ACC112 (cell line): ENCODE data around the gene OR8S1.
"Not testable (repeated sequence)": the region's sequence is repeated elsewhere in the genome, so short reads cannot be mapped to it uniquely, and the experiment has no call there.

Experiments used
- H2AFZ ChIP-seq: fragments of 200-600 bp; sonication (generic); one replicate; pipeline ENCODE4 v1.6.0; 2017; ENCODE audit warnings: antibody characterized with exemption, low read length; ENCODE audit not compliant: unreplicated experiment
- H3K27ac ChIP-seq: fragments of 200-600 bp; sonication (generic); 2 replicates; pipeline ENCODE4 v1.5.1; 2014; ENCODE audit warnings: low read depth, mild to moderate bottlenecking, antibody characterized with exemption, low read length, moderate library complexity
- H3K27me3 ChIP-seq: fragments of 200-600 bp; sonication (generic); 2 replicates; pipeline ENCODE4 v1.6.1; 2014; ENCODE audit warnings: mild to moderate bottlenecking, antibody characterized with exemption, low read length, moderate library complexity, mixed read lengths; ENCODE audit not compliant: insufficient read depth
- H3K36me3 ChIP-seq: fragments of 200-600 bp; sonication (generic); 2 replicates; pipeline ENCODE4 v1.6.1; 2016; ENCODE audit warnings: mild to moderate bottlenecking, antibody characterized with exemption, low read length, moderate library complexity, mixed read lengths; ENCODE audit not compliant: insufficient read depth
- H3K4me1 ChIP-seq: fragments of 200-600 bp; sonication (generic); one replicate; pipeline ENCODE4 v1.6.1; 2016; ENCODE audit warnings: low read length, mixed read lengths; ENCODE audit not compliant: insufficient read depth, unreplicated experiment, control insufficient read depth
- H3K4me3 ChIP-seq: fragments of 200-600 bp; sonication (generic); 2 replicates; pipeline ENCODE4 v1.5.1; 2014; ENCODE audit warnings: mild to moderate bottlenecking, low read depth, low read length
- H3K79me2 ChIP-seq: fragments of 200-600 bp; sonication (generic); one replicate; pipeline ENCODE4 v1.6.0; 2016; ENCODE audit warnings: low read length; ENCODE audit not compliant: control insufficient read depth, unreplicated experiment, insufficient read depth

OR8S1 gene

DNA sequence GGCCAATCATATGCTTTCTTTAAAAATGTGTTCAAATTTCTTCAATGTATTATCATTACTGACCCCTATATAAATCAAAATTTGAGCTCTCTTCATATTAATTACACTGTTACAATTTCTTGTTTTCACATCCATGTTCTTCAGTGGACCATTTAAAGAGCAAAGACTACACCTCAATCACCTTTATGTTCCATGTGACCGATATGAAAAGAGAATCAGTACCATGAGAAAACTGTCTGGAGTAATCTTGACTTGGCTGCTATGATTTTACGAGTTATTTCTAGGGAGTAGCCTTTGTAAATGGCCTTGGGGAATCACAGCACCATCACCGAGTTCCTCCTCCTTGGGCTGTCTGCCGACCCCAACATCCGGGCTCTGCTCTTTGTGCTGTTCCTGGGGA is at the start of gene OR8S1:
OR8S1 (plus strand) TSS at position 301 of the 400 bp plus-strand sequence; CDS start at position 301, 0 bp downstream.
- no peak within 1 kb of the TSS for H2AFZ ChIP-seq
- no peaks in the 10 kb centered on the region for H3K4me1 ChIP-seq
- no peaks in the 10 kb centered on the region for H3K79me2 ChIP-seq
- no peak within 1 kb of the TSS for H3K4me3 ChIP-seq
- no peak within 1 kb of the TSS for H3K27ac ChIP-seq
- peaks cover 50% of the 10 kb centered on the region for H3K27me3 ChIP-seq
- H3K36me3 ChIP-seq = no peaks in the 10 kb centered on the region

DNA sequence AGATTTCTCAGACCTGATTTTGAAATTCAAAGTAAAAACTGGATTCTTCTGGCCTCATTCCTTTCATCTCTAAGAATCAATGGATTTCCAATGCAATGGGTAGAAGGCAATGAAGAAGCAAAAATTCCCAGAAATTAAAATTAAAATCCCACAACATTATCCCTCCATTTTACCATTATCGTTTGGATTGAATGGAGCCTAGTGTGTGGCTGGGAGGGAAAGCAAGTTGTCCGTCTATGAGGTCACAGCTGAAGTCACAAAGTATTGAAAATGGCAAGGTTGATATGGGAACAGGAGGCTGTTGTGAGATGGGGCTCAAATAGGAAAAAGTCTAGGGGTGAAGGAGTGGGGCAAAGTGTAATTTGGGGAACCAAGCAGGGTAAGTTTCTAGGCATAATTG is 43.2 kb upstream of the OR8S1 start, which contains the start of gene C12orf54:
C12orf54 (plus strand) TSS at position 301 of the 400 bp plus-strand sequence. CDS start 799 bp downstream, outside the sequence.
- no peaks in the 10 kb centered on the region for H3K4me1 ChIP-seq
- H2AFZ ChIP-seq = no peak within 1 kb of the TSS
- no peak within 1 kb of the TSS for H3K27ac ChIP-seq
- H3K27me3 ChIP-seq = peaks cover 27% of the 10 kb centered on the region
- H3K36me3 ChIP-seq = no peaks in the 10 kb centered on the region
- no peak within 1 kb of the TSS for H3K4me3 ChIP-seq
- no peaks in the 10 kb centered on the region for H3K79me2 ChIP-seq

DNA sequence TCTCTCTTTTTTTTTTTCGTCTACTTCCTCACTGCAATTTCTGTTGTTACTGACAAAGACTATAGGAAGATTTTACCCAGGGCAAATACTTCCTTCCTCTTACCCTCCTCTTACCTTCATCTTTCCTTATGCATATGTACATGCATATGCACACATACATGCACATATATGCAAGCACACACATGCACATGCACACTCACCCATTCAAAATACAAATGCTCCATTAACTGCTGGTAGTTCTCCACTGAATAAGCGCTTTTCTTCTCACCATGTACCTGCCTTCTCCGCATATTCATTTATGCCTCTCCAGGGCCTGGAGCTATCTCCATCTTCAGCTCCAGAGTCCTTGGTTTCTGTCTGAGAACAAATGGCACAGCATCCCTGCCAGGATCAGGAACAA is 42.5 kb upstream of the OR8S1 start:
- no peak overlapping the region for H2AFZ ChIP-seq
- peaks cover 34% of the 10 kb centered on the region for H3K27me3 ChIP-seq
- H3K4me1 ChIP-seq = no peaks in the 10 kb centered on the region
- no peaks in the 10 kb centered on the region for H3K79me2 ChIP-seq
- H3K36me3 ChIP-seq = no peaks in the 10 kb centered on the region
- no peak overlapping the region for H3K4me3 ChIP-seq
- H3K27ac ChIP-seq = no peak overlapping the region

- peaks cover 44% of the 10 kb centered on the region for H3K27me3 ChIP-seq
- no peaks in the 10 kb centered on the region for H3K4me1 ChIP-seq
- no peak overlapping the region for H3K27ac ChIP-seq
- no peak overlapping the region for H3K4me3 ChIP-seq
- H3K79me2 ChIP-seq = no peaks in the 10 kb centered on the region
- H2AFZ ChIP-seq = no peak overlapping the region
- H3K36me3 ChIP-seq = no peaks in the 10 kb centered on the region
Measured at GRCh38 chr12:48486261-48486660, 39.2 kb upstream of the OR8S1 start.

GRCh38 chr12:48486679-48487078 is 38.8 kb upstream of the OR8S1 start:
- Histone ChIP-seq H3K4me3 (no peak overlapping the region), H3K4me1 (no peaks in the 10 kb centered on the region), H2AFZ (no peak overlapping the region), H3K36me3 (no peaks in the 10 kb centered on the region), H3K79me2 (no peaks in the 10 kb centered on the region), H3K27ac (no peak overlapping the region), H3K27me3 (peaks cover 48% of the 10 kb centered on the region)

- H3K4me3 ChIP-seq = no peak overlapping the region
- H2AFZ ChIP-seq = no peak overlapping the region
- H3K27me3 ChIP-seq = peaks cover 61% of the 10 kb centered on the region
- no peaks in the 10 kb centered on the region for H3K79me2 ChIP-seq
- no peaks in the 10 kb centered on the region for H3K36me3 ChIP-seq
- H3K4me1 ChIP-seq = no peaks in the 10 kb centered on the region
- no peak overlapping the region for H3K27ac ChIP-seq
Measured at GRCh38 chr12:48489012-48489411, 36.4 kb upstream of the OR8S1 start.

GRCh38 chr12:48489456-48489855 is 36.0 kb upstream of the OR8S1 start:
- H3K79me2 ChIP-seq, H3K4me1 ChIP-seq, H3K4me3 ChIP-seq, H3K27ac ChIP-seq, H2AFZ ChIP-seq, H3K36me3 ChIP-seq: not testable (repeated sequence)
- H3K27me3 ChIP-seq = peaks cover 57% of the 10 kb centered on the region

DNA sequence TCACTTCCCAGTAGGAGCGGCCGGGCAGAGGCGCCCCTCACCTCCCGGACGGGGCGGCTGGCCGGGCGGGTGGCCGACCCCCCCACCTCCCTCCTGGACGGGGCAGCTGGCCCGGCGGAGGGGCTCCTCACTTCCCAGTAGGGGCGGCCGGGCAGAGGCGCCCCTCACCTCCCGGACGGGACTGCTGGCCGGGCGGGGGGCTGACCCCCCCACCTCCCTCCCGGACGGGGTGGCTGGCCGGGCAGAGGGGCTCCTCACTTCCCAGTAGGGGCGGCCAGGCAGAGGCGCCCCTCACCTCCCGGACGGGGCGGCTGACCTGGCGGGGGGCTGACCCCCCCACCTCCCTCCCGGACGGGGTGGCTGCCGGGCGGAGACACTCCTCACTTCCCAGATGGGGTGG is 25.2 kb upstream of the OR8S1 start:
- not testable (repeated sequence) for H3K79me2 ChIP-seq, H3K4me1 ChIP-seq, H3K27ac ChIP-seq, H3K4me3 ChIP-seq, H2AFZ ChIP-seq, H3K36me3 ChIP-seq
- peaks cover 18% of the 10 kb centered on the region; the same call in 1 of the 2 replicates for H3K27me3 ChIP-seq

DNA sequence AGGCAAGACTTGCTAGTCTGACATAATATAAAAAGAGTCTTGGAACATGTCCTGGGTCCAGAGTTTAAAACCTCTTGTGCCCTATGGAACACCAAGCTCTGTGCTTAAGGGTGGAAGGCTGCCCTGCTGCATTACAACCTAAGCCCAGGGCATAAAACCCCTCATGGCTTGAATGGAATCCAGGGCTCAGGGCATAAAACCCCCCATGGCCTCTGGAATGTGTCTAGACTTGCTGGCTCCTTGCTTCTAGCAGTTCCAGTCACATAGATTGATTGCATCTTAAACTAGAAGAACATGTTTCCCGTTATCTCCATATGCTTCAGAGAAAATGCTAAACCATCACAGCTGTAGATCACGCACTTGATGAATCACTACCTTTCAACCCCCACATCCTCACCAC is 18.6 kb upstream of the OR8S1 start:
- not testable (repeated sequence) for H3K4me3 ChIP-seq

GRCh38 chr12:48508987-48509386 is 16.4 kb upstream of the OR8S1 start:
- Histone ChIP-seq H2AFZ (no peak overlapping the region), H3K4me1 (no peaks in the 10 kb centered on the region), H3K27me3 (peaks cover 63% of the 10 kb centered on the region), H3K79me2 (no peaks in the 10 kb centered on the region), H3K36me3 (no peaks in the 10 kb centered on the region), H3K4me3 (no peak overlapping the region), H3K27ac (no peak overlapping the region)

More for the DNA sequence above, 18.6 kb upstream of the OR8S1 start:
- H2AFZ ChIP-seq, H3K4me1 ChIP-seq, H3K79me2 ChIP-seq, H3K27ac ChIP-seq, H3K36me3 ChIP-seq: not testable (repeated sequence)
- H3K27me3 ChIP-seq = peaks cover 69% of the 10 kb centered on the region

DNA sequence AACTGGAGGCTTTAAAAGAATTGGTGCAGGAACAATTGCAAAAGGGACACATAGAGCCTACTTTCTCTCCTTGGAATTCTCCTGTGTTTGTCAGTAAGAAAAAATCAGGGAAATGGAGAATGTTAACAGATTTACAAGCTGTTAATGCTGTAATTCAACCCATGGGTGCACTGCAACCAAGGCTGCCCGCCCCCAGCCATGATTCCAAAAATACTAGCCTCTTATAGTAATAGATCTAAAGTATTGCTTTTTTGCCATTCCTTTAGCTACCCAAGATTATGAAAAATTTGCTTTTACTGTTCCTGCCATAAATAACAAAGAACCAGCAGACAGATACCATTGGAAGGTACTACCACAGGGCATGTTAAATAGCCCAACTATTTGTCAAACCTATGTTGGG is 15.3 kb upstream of the OR8S1 start:
- no peak overlapping the region for H3K4me3 ChIP-seq
- H3K27ac ChIP-seq = no peak overlapping the region
- H3K79me2 ChIP-seq = no peaks in the 10 kb centered on the region
- no peak overlapping the region for H2AFZ ChIP-seq
- H3K36me3 ChIP-seq = no peaks in the 10 kb centered on the region
- no peaks in the 10 kb centered on the region for H3K4me1 ChIP-seq
- H3K27me3 ChIP-seq = peaks cover 63% of the 10 kb centered on the region
